Measurements from ENCODE around the gene ELL3.

The ELL3 gene

GRCh38 chr15:43777267-43777914, 625 bp upstream of the ELL3 start:
- peaks cover 24% of the 10 kb centered on the region for H3K36me3 ChIP-seq (replicated peaks)
- no peaks in the 10 kb centered on the region for H3K27me3 ChIP-seq (replicated peaks)
- DNase-seq, result peak; percentile 49
- peak overlapping the region; percentile 61 for H3K4me3 ChIP-seq (ENCODE audit: low read depth, low read length)
- H3K27ac ChIP-seq, result no peak overlapping the region
- in situ Hi-C loops (cut with HindIII; ENCODE audit: low pct_ligation_motif_present, low sequenced_read_pairs), result no loop called here
- peak; percentile 90 for TF ChIP-seq CTCF (IDR thresholded peaks at IDR 0.05; ENCODE audit: low read depth, low read length, missing control alignments)

GRCh38 chr15:43776101-43776717, 557 bp downstream of the ELL3 start:
- Histone ChIP-seq H3K36me3 (replicated peaks) (peaks cover 35% of the 10 kb centered on the region), H3K4me3 (ENCODE audit: low read depth, low read length) (peak overlapping the region; percentile 61), H3K27me3 (replicated peaks) (no peaks in the 10 kb centered on the region), H3K27ac (no peak overlapping the region)
- no peak for DNase-seq
- in situ Hi-C loops (cut with HindIII; ENCODE audit: low pct_ligation_motif_present, low sequenced_read_pairs), result no loop called here
- TF ChIP-seq CTCF (IDR thresholded peaks at IDR 0.05; ENCODE audit: low read depth, low read length, missing control alignments), result no peak

DNA sequence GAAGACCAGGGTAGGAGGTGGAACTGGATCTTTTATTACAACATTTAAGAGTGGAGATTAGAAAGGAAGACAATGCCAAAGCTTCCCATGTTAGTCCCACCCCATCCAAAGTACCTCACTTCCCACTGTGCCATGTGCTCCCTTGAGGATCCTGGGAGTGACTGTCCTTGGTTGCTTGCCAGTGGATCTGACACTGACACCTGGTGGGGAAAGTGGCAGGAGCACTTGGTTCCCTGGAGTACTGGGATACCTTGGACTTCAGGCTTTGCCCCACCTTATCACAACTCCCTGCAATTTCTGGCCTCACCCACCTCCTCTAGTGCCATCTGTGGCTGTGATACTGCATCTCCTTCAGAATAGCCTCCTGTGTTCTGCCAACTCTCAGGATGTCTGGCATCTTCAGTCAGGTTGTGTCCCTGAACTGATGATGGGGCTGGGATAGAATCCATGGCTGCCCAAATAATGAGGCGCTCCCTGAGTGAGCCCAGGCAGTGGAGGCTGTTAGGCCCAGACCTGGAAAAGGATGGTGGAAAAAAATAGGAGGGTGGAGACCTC, 1.3 kb downstream of the ELL3 start:
- in situ Hi-C loops (cut with HindIII; ENCODE audit: low pct_ligation_motif_present, low sequenced_read_pairs), result no loop called here
- no peak overlapping the region for H3K4me3 ChIP-seq (ENCODE audit: low read depth, low read length)
- peak; percentile 62 for TF ChIP-seq CTCF (IDR thresholded peaks at IDR 0.05; ENCODE audit: low read depth, low read length, missing control alignments)
- H3K36me3 ChIP-seq (replicated peaks), result peaks cover 41% of the 10 kb centered on the region
- peak; percentile 35 for DNase-seq
- no peak overlapping the region for H3K27ac ChIP-seq
- no peaks in the 10 kb centered on the region for H3K27me3 ChIP-seq (replicated peaks)

- Histone ChIP-seq H3K4me3 (ENCODE audit: low read depth, low read length) (no peak overlapping the region), H3K27ac (no peak overlapping the region), H3K27me3 (replicated peaks) (no peaks in the 10 kb centered on the region), H3K36me3 (replicated peaks) (peaks cover 55% of the 10 kb centered on the region)
- DNase-seq, result no peak
- no peak for TF ChIP-seq CTCF (IDR thresholded peaks at IDR 0.05; ENCODE audit: low read depth, low read length, missing control alignments)
- in situ Hi-C loops (cut with HindIII; ENCODE audit: low pct_ligation_motif_present, low sequenced_read_pairs), result no loop called here
Measured at GRCh38 chr15:43774062-43774461, 2.7 kb downstream of the ELL3 start.

- Histone ChIP-seq H3K27me3 (replicated peaks) (no peaks in the 10 kb centered on the region), H3K36me3 (replicated peaks) (peaks cover 69% of the 10 kb centered on the region), H3K4me3 (ENCODE audit: low read depth, low read length) (no peak overlapping the region), H3K27ac (no peak overlapping the region)
- in situ Hi-C loops (cut with HindIII; ENCODE audit: low pct_ligation_motif_present, low sequenced_read_pairs), result no loop called here
- TF ChIP-seq CTCF (IDR thresholded peaks at IDR 0.05; ENCODE audit: low read depth, low read length, missing control alignments), result no peak
- no peak for DNase-seq
Measured at GRCh38 chr15:43772624-43773023, 4.1 kb downstream of the ELL3 start.

Data from brain microvascular endothelial cell (primary cell).